Measurements from ENCODE around the gene GCK.

- no peak for TF ChIP-seq CTCF (IDR thresholded peaks at IDR 0.05; ENCODE audit: poor library complexity)
- no peak for TF ChIP-seq EZH2 (IDR thresholded peaks at IDR 0.05; ENCODE audit: borderline replicate concordance)
These were observed 33.8 kb downstream of the GCK start for GRCh38 chr7:44155191-44156185.
